HG03558 (cell line): ENCODE measurements around the gene PHB1.

Experiments
- ATAC-seq: cut with Tn5 transposase; IDR thresholded peaks from one replicate; pipeline ENCODE4 v1.9.1; 2021; ENCODE audit warnings: moderate number of reproducible peaks; ENCODE audit not compliant: unreplicated experiment; ENCODE audit errors: extremely low read depth

Gene PHB1

DNA sequence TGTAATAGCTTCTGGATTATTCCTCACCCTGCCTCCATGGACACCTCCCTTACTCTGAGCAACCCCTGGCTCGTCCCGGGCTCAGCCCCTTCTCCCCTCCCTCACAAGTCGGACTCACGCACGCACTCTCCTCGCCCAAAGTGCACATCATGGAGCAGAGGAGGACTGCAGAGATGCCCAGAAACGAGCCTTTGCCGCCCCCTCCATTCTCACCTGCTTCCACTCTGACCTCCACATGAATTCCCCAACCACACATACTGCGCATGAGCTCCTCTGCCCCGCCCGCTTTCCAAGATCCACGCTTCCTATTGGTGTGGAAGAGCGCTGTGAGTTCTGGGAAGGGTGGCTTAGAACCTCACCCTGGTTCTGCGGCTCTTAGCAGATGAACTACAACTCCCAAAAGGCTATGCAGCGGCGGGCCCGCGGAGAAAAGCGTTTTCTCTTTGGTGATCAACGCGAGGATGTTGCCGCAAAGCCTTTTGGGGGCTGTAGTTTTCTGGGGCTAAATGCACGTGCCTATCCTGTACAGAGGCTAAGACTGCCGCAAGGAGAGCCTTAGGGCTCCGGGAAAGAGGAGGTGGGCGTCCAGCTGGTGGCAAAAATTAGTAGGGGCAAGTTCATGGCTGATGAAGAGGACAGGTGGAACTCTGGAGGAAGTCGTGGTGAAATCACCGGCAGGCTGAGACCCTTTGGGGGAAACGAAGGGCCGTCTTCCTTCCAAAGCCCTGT is at the start of gene PHB1:
PHB1 (minus strand) TSS at position 261 of the 729 bp plus-strand sequence. CDS start 1,618 bp downstream, outside the sequence.
- ATAC-seq: peak; percentile 91

DNA sequence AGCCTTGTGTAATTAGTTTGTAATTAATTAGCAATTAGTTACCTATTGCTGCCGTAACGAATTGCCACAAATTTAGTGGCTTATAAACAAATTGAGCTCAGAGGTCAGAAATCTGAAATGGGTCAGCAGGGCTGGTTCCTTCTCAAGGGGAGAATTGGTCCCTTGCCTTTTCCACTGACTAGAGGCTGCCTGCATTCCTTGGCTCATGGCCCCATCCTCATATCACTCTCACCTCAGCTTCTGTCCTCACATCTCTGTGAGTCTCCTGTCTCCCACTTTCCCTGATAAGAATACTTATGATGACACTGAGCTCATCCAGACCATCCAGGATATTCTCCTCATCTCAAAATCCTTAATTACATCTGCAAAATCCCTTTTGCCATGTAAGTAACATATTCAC is 49.4 kb upstream of the PHB1 start:
- no peak for ATAC-seq

DNA sequence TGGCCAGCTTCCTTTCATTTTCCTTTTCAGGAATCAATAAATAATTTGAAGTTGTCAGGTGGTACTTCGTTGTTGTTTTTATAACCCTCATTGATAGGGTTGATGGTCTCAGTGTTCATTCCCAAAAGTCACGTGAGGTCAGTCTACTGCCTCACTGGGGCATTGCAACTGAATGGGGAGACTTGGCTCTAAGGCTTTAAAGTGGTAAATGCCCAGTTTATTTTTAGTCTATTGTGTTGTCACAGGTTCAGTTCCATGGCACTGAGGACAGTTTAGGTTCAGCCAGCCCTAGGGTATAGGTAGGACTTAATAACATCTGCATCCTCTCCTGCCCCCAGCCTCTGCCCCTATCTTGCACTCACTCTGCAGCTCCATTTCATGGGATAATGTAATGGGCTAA is 46.9 kb upstream of the PHB1 start:
- no peak for ATAC-seq

DNA sequence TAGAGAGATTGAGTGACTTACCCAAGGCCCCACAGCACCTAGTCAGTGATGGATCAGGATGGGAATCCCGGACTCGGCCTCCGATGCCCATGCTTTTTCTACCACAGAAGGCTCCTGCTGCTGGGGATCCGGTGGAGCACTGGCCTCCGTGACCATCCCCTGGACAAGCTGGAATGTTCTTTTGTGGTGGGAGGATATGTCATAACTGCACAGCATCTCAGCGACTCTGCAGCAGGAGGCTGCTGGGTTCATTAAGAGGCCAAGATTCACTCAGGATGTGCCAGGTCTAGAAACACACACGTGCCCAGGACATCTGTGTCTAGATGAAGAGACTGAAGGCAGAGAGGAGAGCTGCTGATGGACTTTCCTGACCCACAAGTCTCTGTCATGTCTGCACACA is 45.7 kb upstream of the PHB1 start:
- no peak for ATAC-seq

DNA sequence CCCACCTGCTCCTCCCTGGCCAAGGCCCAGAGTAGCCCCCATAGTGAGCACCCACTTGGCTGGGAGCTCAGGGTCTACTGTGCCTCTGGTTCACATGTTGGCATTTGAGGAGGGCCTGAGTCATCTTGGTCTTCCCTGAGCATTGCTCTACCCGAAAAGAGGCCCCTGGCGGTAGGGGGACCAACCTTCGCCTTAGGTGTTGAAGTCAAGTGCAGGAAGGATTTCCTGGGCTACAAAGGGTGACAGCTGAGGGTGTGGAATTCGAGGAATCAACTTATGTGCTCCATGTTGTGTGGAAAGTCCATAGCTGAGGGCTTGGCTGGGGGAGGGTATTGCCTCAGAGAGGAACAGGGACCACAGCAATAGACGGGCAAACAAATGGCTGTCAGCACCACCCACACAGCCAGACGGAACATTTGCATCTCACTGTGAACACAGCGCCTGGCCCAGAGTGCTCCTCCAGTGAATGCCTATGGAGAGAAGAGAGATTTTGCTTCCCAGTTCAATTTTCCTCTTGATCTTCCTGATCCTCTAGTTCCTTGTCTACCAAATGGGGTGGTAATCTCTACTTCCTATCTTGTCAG is 44.8 kb upstream of the PHB1 start:
- no peak for ATAC-seq

DNA sequence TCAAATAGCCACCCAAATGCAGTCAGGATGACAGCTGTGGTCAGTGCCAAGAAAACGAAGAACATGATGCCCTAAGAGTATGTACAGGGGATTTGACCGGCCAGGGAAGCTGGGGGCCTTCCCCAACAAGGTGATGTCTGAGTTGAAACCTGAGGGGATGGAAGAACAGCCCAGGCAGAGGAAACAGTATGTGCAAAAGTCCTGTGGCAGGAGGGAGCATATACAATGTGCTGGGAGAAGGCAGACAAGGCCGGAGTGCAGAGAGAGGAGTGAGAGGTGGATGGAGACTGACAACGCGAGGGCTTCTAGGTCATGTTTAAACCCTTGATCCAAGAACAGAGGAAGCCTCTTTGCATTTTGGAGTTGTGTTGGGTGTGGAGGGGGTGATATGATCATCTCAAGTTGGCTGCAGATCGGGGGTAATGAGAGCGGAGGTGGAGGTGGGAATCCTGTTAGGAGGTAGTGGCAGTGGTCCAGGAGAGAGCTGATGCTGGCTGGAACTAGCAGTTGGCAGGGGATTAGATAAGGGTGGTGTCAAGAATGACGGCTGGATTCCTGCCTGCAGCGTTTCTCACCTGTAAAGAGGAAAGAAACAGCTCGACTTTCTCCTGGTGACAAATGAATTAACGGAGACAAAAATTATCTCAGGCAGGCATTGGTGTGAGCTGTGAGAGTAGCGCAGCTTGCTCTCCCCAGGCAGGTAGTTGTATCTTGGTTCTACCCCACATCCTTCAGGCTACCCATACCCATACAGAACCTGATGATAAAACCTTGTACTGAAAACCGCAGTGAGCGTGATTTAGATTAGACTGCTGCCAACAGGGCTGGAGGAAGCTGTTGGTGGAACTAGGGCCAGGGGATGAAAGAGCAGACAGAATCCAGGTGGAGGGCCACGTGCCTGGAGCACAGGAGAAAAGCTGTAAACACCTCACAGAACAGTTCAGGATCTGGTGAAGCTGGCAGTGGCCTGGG is 43.2 kb upstream of the PHB1 start:
- no peak for ATAC-seq

DNA sequence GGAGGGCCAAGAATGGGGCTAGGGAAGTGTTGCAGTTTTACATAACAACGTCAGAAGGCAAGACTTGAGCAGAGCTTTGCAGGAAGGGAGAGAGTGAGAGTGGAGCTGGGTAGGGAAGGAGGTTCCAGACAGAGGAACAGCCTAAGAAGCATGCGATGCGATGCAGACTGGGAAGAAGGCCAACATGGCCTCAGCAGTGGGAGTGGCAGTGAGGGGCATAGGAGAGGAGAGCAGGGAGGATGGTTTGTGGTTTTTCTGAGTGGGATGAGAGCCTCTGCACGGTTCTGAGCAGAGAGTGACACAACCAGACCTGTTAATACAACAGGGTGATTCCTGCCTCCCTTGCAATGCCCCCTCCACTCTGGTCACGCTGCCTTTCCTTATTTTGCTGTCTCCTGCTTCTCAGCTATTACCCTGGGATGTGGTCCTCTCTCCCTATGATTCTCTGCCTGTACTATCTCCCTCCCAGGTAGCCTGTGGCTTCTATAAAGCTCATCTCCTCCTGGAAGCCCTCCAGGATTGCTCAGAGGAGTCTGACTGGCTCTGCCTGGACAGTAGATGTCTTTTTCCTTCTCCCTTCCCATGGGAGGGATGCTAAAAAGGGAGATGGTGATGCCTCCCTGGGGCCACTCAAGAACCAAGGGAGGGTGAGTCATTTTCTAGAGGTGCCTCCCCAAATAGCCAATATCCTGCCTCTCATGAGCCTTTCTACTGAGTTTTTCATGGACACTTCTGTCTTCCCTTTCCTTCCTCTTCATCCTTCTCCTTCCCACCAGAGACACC is 41.7 kb upstream of the PHB1 start:
- no peak for ATAC-seq

DNA sequence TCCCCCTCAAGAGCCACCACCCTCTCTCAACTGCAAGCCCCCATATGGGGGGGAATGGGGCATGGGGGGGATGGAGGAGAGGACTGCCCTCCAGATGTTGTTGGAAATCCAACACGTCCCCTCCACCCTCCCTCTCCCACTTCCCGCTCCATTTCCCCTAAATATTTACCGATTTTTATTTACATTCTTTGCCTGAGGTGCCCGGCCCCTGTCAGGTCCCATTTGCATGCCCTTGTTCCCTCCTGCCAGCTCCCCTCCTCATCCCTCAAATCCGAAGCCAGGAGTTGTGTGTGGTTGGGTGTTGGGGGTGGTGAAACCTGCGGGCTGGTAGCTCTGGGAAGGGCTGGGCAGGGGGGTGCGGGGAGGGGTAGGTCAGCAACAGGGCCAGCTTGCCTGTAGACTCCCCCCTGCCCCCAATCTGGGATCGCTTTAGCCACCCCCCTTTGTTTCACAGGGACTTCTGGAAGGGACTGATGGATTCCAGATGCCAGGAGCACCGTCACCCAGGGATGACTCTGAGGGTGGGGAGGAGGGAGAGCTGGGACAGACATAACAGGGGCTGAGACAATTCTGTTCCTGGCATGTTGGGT is 40.7 kb upstream of the PHB1 start:
- no peak for ATAC-seq

DNA sequence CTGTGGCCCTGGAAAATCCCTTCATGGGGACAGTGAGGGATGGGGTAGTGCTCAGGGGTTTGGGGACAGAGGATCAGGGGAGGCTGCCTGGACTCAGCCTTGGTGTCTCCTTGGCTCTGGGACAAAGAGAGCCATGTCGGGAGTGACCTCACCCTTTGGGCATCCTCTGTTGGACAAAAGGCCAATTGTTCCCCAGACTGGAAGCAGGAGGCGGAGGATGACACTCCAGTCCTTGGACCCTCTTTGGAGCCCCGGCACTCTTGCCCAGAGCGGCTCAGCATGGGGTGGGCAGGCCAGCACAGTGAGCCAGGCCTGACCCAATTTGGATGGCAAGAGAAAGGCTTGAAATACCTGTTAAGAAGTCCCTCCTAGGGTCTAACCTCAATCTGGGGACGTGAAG is 39.4 kb upstream of the PHB1 start:
- no peak for ATAC-seq

DNA sequence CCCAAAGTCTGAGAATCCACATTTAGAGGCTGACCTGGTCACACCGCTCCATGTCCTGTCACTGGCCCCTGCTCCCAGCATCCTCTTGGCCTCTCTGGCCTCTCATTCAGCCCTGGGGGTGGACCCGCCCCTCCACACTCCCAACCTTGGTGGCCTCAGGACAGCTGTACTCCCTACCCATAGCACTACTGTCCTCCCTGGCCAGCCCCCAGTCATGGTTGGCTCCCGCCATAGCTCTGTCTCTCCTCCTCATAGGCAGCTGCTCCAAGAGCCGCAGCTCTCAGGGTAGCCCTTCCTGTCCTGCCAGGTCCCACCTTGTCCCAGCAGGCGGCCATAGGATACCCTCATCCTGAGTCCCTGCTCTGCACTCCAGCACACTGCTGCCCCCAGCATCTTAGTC is 38.0 kb upstream of the PHB1 start:
- no peak for ATAC-seq

DNA sequence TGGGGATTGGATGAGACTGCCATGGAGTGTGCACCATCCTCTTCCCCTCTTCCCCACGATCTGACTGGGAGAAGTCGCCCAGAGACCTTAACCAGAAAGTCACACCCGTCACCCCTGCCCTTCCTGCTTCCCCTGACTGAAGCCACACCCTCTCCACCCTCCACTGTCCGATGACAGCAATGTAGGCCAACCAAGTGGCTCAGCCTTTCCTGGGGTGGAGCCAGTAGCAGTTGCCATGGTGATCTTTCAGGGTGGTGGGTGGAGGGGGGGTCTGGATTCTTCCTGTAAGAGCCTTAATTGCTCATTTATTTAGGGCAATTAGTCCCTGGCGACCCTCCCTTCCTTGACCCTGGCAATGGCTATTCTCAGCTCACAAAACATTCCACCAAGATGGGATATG is 37.5 kb upstream of the PHB1 start:
- no peak for ATAC-seq

DNA sequence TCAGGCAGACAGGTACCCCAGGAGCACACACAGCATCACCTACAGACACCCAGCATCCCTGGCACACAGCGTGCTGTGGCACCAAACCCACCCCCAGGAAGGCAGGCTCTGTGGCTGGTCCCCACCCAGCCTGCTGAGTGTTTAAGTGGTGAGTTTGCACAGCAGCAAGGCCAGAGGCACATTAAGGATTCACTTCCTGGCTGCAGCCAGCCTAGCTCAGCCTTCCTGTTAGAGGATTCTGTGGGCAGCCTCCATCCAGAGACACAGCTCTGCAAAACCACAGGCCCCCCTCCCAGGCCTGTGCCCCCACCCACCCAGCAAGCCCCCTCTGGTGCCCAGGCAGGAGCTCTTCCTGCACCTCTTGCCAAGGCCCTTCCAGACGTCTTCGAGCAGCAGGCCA is 36.1 kb upstream of the PHB1 start:
- no peak for ATAC-seq

DNA sequence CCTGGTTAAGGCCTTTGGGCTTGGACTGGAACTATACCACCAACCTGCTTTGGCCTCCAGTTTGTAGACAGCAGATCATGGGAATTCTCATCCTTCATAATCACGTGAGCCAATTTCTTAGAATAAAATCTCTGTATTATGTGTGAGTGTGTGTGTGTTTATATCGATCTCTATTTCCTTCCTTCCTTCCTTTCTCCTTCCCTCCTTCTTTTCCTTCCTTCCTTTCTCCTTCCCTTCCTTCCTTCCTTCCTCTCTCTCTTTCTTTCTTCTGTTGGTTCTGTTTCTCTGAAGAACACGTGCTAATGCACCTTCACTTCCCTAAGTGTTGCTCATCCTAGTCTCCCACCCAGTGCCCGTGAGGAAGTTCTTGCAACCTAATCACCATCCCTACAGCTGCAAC is 35.5 kb upstream of the PHB1 start:
- no peak for ATAC-seq

DNA sequence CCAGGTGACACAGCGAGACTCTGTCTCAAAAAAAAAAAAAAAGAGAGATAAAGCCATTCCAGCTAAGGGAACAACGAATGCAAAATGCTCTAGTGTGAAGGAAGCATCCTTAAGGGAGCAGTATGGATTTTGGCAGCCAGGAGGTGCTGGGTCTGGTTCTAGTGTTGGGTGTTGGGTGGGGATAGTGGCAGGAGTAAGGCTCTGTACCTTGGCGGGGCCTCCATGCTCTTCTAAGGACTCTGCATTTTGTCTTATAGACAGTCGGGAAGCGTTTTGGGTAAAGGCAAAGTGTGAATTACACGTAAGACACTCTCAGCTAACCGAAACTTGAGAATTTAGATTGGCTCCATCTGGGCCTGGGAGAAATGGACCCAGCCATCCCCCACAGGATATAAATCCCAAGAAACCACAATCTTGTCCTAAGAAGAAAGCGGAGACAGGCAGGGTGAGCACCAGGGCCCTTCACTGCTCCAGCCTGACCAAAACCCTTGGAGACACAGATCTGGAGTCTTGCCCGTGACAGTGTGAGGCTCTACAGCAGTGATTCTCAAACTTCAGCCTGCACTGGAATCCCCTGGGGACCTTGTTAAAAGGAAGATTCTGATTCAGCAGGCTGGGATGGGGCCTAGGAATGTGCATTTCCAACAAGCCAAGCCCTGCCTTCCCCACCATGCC is 33.1 kb upstream of the PHB1 start:
- ATAC-seq: no peak

DNA sequence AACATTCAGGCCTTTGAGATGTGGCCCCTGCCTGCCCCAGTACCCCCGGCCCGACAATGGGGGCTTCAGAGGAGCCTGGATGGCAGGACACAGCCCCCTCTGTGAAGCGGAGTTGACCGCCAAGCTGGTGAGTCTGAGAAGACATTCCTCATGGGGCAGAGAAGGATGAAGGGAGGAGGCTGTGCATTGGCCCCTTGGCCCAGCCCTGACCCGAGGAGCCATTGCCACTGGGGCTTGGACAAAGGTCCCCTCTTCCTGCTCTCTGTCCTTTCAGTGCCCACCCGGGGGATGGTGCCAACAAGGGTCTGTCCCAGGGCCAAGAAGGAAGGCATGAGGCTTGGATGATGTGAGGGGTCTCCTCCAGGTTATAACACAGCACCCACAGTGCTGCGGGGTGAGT is 30.9 kb upstream of the PHB1 start:
- no peak for ATAC-seq

DNA sequence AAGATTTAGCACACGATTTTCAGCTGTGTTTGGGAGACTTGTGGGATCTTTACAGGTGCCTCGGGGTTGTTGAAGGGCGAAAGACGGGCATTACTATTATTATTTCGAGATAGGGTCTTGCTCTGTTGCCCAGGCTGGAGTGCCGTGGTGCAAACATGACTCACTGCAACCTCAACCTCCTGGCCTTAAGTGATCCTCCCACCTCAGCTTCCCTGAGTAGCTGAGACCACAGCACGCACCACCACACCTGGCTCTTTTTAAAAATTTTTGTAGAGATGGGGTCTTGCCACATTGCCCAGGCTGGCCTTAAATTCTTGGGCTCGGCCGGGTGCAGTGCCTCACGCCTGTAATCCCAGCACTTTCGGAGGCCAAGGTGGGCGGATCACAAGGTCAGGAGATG is 29.7 kb upstream of the PHB1 start:
- no peak for ATAC-seq

DNA sequence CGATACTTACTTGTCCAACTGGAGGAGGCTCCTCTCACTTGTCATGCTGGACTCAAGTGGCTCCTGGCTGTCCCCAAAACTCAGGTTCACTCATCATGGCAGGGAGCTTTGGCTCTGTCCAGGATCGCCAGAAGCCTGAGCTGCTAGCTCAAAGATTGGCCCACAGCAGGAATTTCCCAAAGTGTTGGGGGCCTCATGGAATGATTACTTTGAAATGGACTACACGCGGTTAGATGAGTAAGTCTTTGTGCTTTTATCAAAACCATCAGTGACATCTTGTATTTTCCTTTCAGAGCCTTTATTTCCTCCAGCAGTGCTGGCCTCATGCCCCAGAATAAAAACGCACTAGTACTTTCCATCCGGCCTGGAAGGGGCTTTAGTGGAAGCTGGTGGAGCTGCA is 29.2 kb upstream of the PHB1 start:
- no peak for ATAC-seq

DNA sequence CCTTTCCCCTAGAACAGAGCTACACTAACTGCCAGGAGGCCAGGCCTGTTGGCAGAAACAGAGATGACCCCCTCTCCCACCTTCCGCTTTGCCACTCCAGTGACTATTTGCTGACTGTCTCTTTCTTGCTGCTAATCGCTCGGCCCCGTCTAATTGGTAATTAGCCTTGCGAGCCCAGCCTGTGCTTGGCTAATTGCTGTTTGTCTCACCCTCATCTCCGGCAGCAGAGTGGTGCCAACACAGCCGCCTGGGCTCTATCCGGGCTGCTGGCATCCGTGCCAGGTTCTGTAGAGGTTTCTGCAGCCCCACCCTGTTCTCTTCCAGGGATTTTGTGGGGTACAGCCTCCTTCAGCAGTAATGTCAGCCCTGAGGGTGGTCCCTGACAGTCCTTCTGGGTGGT is 27.4 kb upstream of the PHB1 start:
- no peak for ATAC-seq

DNA sequence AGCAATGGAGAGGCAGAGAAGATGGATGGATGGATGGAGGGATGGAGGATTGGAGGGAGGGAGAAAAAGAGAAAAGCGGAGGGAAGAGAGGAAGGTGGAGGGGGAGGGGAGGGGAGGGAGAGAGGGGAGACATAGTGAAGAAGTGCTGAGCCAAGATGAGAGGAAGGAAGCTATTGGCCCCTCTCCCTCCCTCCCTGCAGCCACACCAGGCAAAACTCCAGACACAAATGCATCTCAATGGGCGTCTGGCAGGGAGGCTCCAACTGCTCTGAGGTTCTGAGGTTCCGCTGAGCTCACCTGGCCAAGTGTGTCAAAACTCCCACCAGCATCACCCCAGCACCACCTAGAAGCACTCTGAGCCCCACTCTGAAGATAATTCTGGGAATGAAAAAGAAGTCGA is 26.9 kb upstream of the PHB1 start:
- ATAC-seq: no peak

DNA sequence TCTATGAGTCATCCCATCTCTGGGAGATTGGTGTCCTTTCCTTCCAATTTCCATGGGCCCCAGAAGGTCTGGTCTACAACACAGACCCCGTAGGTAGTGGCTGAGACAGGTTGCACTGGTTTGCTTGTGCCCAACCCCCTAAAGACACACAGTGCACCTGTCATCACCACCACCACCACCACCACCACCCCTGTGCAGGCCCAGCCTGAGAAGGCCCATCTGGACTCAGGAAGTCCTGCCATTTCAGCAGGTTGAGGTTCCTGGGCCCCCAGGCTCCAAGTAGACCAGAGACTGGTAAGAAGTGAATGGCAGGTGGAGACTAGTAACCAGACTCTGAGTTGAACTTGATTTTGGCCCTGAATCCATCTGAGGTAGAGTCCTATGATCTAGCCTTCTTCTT is 25.9 kb upstream of the PHB1 start:
- no peak for ATAC-seq
